HCT116 (cell line): ENCODE data around the gene PURA. TPM values are rescaled to one million over a fixed set of nuclear protein-coding genes. Genes with fewer than 3 reads are reported as not detected.

ENCODE experiments used
- ATAC-seq: fragments of 200-7000 bp; cut with Tn5 transposase; 2 replicates; pipeline ENCODE4 v1.9.1; 2020; ENCODE audit warnings: mild to moderate bottlenecking, moderate library complexity
- Bru-seq: library from RNA; stranded (reverse); fragments of 400-500 nt; gene quantifications from one replicate; lab custom pipeline; 2021; lab: Mats Ljungman, UMichigan
- BruChase-seq, 2 experiments: library from RNA; stranded (reverse); fragments of 400-500 nt; gene quantifications; one replicate each; lab custom pipeline; 2021; lab: Mats Ljungman, UMichigan
- BruUV-seq: library from RNA; stranded (reverse); fragments of 400-500 nt; replicated peaks from 2 replicates; lab custom pipeline; 2021; lab: Mats Ljungman, UMichigan
- CTCF ChIA-PET: fragments of 300-600 bp; sonication (Branson Sonifier 250); formaldehyde crosslinking; loops from one replicate; lab custom pipeline; 2021; ENCODE audit warnings: antibody characterized with exemption; lab: Charles Lee
- POLR2A ChIA-PET: fragments of 300-600, 350-600 bp; sonication (Branson Sonifier 250); formaldehyde crosslinking; loops from one replicate; lab custom pipeline; 2021; ENCODE audit warnings: antibody characterized with exemption; lab: Charles Lee
- RAD21 ChIA-PET, 2 experiments: fragments of 300-600 bp; sonication (Branson Sonifier 250); formaldehyde crosslinking; loops; one replicate each; lab custom pipeline; 2023; ENCODE audit warnings: low total read pairs in 2 of 2; ENCODE audit not compliant: uncharacterized antibody in 2 of 2, unreplicated experiment in 2 of 2, low non-redundant PET in 1 of 2; lab: Charles Lee
- DNase-seq: peaks from one replicate; pipeline ENCODE4 v3.0.0-alpha.2; 2010; ENCODE audit warnings: low read depth, low spot score
- H2AFZ ChIP-seq: fragments of 200-600 bp; shearing (Covaris generic), sonication (generic); 2 replicates; pipeline ENCODE4 v1.6.1; 2017; ENCODE audit warnings: low read depth, mixed run types, mixed read lengths, antibody characterized with exemption, low read length; ENCODE audit not compliant: poor library complexity, severe bottlenecking
- H3K27ac ChIP-seq: 2 replicates; pipeline ENCODE4 v1.5.1; 2012; ENCODE audit warnings: low read depth, low read length
- H3K27me3 ChIP-seq: fragments of 200-600 bp; sonication (generic); 2 replicates; pipeline ENCODE4 v1.6.1; 2016; ENCODE audit warnings: mixed run types, low read length, mixed read lengths; ENCODE audit not compliant: insufficient read depth
- H3K36me3 ChIP-seq, 2 experiments: fragments of 200-500 bp in 1 of 2; fragments of 200-600 bp in 1 of 2; sonication (Bioruptor generic) in 1 of 2; sonication (generic) in 1 of 2; 2 replicates each; pipeline versions ENCODE4 v1.5.1 to v1.6.1; 2014 to 2016; ENCODE audit warnings: low read length in 2 of 2, inconsistent platforms in 1 of 2, mixed read lengths in 1 of 2, mixed run types in 1 of 2; ENCODE audit not compliant: insufficient read depth in 2 of 2, control insufficient read depth in 1 of 2
- H3K4me1 ChIP-seq, 2 experiments: fragments of 200-600 bp in 1 of 2; sonication (generic) in 1 of 2; 2 replicates each; pipeline versions ENCODE4 v1.5.1 to v1.6.1; 2012 to 2017; ENCODE audit warnings: low read length in 2 of 2, inconsistent platforms in 1 of 2, mild to moderate bottlenecking in 1 of 2, mixed read lengths in 1 of 2, mixed run types in 1 of 2, moderate library complexity in 1 of 2; ENCODE audit not compliant: insufficient read depth in 2 of 2, control insufficient read depth in 1 of 2
- H3K4me2 ChIP-seq: fragments of 200-600 bp; sonication (generic); 2 replicates; pipeline ENCODE4 v1.6.1; 2017; ENCODE audit warnings: mixed run types, low read length, mixed read lengths
- H3K4me3 ChIP-seq, 2 experiments: fragments of 200-600 bp in 1 of 2; sonication (generic) in 1 of 2; replicated peaks in 1 of 2; 2 replicates each; pipeline ENCODE4 v1.5.1; 2011 to 2016; ENCODE audit warnings: low read length in 2 of 2, control low read depth in 1 of 2, low read depth in 1 of 2, mild to moderate bottlenecking in 1 of 2, mixed read lengths in 1 of 2, mixed run types in 1 of 2
- H3K79me2 ChIP-seq: fragments of 200-600 bp; sonication (generic); 2 replicates; pipeline ENCODE4 v1.6.1; 2017; ENCODE audit warnings: mild to moderate bottlenecking, mixed run types, low read length, moderate library complexity, mixed read lengths; ENCODE audit not compliant: insufficient read depth
- H3K9ac ChIP-seq: fragments of 200-600 bp; sonication (generic); 2 replicates; pipeline ENCODE4 v1.6.1; 2016; ENCODE audit warnings: low read length, mixed read lengths
- H3K9me2 ChIP-seq: fragments of 200-600 bp; sonication (generic), shearing (Covaris generic); 2 replicates; pipeline ENCODE4 v1.6.1; 2017; ENCODE audit warnings: mixed run types, mild to moderate bottlenecking, moderate library complexity; ENCODE audit not compliant: insufficient read depth
- H3K9me3 ChIP-seq, 2 experiments: fragments of 200-500 bp in 1 of 2; fragments of 200-600 bp in 1 of 2; sonication (Bioruptor generic) in 1 of 2; sonication (generic) in 1 of 2; 2 replicates each; pipeline ENCODE4 v1.6.1; 2014 to 2017; ENCODE audit warnings: low read length in 2 of 2, mixed read lengths in 2 of 2, inconsistent platforms in 1 of 2, low read depth in 1 of 2, mild to moderate bottlenecking in 1 of 2, mixed run types in 1 of 2, moderate library complexity in 1 of 2; ENCODE audit not compliant: control insufficient read depth in 1 of 2, insufficient read depth in 1 of 2
- H4K20me1 ChIP-seq: fragments of 200-600 bp; sonication (generic), shearing (Covaris generic); 2 replicates; pipeline ENCODE4 v1.6.1; 2017; ENCODE audit warnings: mixed run types, mild to moderate bottlenecking, moderate library complexity; ENCODE audit not compliant: insufficient read depth
- CBX3 ChIP-seq: IDR thresholded peaks from 2 replicates; pipeline ENCODE4 v1.6.1; 2012; ENCODE audit warnings: low read depth
- CEBPB ChIP-seq: IDR thresholded peaks from 2 replicates; pipeline ENCODE4 v1.6.1; 2012; ENCODE audit warnings: low read depth
- ELF1 ChIP-seq: IDR thresholded peaks from 2 replicates; pipeline ENCODE4 v1.6.1; 2012; ENCODE audit warnings: low read depth, borderline replicate concordance
- EZH2 ChIP-seq: fragments of 200-600 bp; sonication (generic); IDR thresholded peaks from 2 replicates; pipeline ENCODE4 v1.6.1; 2017; ENCODE audit warnings: antibody characterized with exemption, mixed run types
- EZH2phosphoT487 ChIP-seq: fragments of 200-600 bp; IDR thresholded peaks from 2 replicates; pipeline ENCODE4 v1.6.1; 2018; ENCODE audit warnings: antibody characterized with exemption, borderline replicate concordance
- FOSL1 ChIP-seq: IDR thresholded peaks from 2 replicates; pipeline ENCODE4 v1.6.1; 2012; ENCODE audit warnings: low read depth
- JUND ChIP-seq: IDR thresholded peaks from 2 replicates; pipeline ENCODE4 v1.6.1; 2012
- POLR2AphosphoS5 ChIP-seq: IDR thresholded peaks from 2 replicates; pipeline ENCODE4 v1.6.1; 2011; ENCODE audit warnings: mild to moderate bottlenecking, low read depth, low read length, moderate library complexity
- RAD21 ChIP-seq: IDR thresholded peaks from 2 replicates; pipeline ENCODE4 v1.6.1; 2012; ENCODE audit warnings: low read depth, mild to moderate bottlenecking
- REST ChIP-seq: IDR thresholded peaks from 2 replicates; pipeline ENCODE4 v1.6.1; 2012; ENCODE audit warnings: low read depth
- SIN3A ChIP-seq: IDR thresholded peaks from 2 replicates; pipeline ENCODE4 v1.6.1; 2012; ENCODE audit warnings: low read depth
- SP1 ChIP-seq: IDR thresholded peaks from 2 replicates; pipeline ENCODE4 v1.6.1; 2012; ENCODE audit warnings: low read depth
- SRF ChIP-seq: IDR thresholded peaks from 2 replicates; pipeline ENCODE4 v1.6.1; 2012; ENCODE audit warnings: low read depth
- ZBTB33 ChIP-seq: IDR thresholded peaks from 2 replicates; pipeline ENCODE4 v1.6.1; 2011; ENCODE audit warnings: mild to moderate bottlenecking, low read length, moderate library complexity; ENCODE audit not compliant: insufficient replicate concordance; ENCODE audit errors: extremely low read depth
- ZFX ChIP-seq: fragments of 450-650 bp; IDR thresholded peaks from 2 replicates; pipeline ENCODE4 v1.6.1; 2017
- ZNF274 ChIP-seq: fragments of 200-500 bp; sonication (Bioruptor generic); IDR thresholded peaks from 2 replicates; pipeline ENCODE4 v1.6.1; 2014; ENCODE audit warnings: mild to moderate bottlenecking, low read depth, low read length, inconsistent platforms
- intact Hi-C: fragments of 100-400 bp; cut with micrococcal nuclease; formaldehyde crosslinking; loops from 2 replicates; pipeline ENCODE4 v1.10.0; 2022
- long read RNA-seq: library from polyadenylated mRNA; unstranded; transcript quantifications from one replicate; pipeline ENCODE4 v2.0.0, GENCODE V29; 2021; ENCODE audit not compliant: unreplicated experiment
- polyA plus RNA-seq: library from polyadenylated mRNA; unstranded; fragments of >200 nt; gene quantifications from 2 replicates; pipeline ENCODE4 v1.2.1, GENCODE V29; 2012; ENCODE audit warnings: missing spikeins
- total RNA-seq: library from RNA; stranded (reverse); gene quantifications from one replicate; pipeline ENCODE4 v1.2.1, GENCODE V29; 2021; ENCODE audit not compliant: unreplicated experiment
- TF ChIP-seq, protein P1 (sequence below): IDR thresholded peaks from 2 replicates; pipeline ENCODE4 v1.6.1; 2012
- TF ChIP-seq, protein P2 (sequence below), 3 experiments: fragments of 200-600 bp in 1 of 3; sonication (generic) in 1 of 3; IDR thresholded peaks in 2 of 3; conservative IDR thresholded peaks in 1 of 3; 2 replicates each; pipeline ENCODE4 v1.5.1; 2012 to 2017; ENCODE audit warnings: low read depth in 2 of 3, low read length in 2 of 3, antibody characterized with exemption in 1 of 3, borderline replicate concordance in 1 of 3, control low read depth in 1 of 3, mild to moderate bottlenecking in 1 of 3, mixed read lengths in 1 of 3, mixed run types in 1 of 3, moderate library complexity in 1 of 3; ENCODE audit not compliant: insufficient read depth in 1 of 3
- TF ChIP-seq, protein P3 (sequence below): IDR thresholded peaks from 2 replicates; pipeline ENCODE4 v1.6.1; 2012

PURA gene
- total RNA-seq = 15.2 TPM
- polyA plus RNA-seq = 3.9 and 5.3 TPM in 2 replicates
- Bru-seq, nascent RNA = percentile 89 among the genes with signal in this experiment
- BruChase-seq, experiment 1, labeled RNA remaining after a 6-hour chase = percentile 98 among the genes with signal in this experiment
- BruChase-seq, experiment 2, labeled RNA remaining after a 2-hour chase = percentile 98 among the genes with signal in this experiment
- long read RNA-seq, full-length matches to known transcripts = 17 of 33 reads
- long read RNA-seq, partial matches to known transcripts = 0 of 33 reads
- long read RNA-seq, other reads (novel, unspliced or antisense) = 16 of 33 reads

DNA sequence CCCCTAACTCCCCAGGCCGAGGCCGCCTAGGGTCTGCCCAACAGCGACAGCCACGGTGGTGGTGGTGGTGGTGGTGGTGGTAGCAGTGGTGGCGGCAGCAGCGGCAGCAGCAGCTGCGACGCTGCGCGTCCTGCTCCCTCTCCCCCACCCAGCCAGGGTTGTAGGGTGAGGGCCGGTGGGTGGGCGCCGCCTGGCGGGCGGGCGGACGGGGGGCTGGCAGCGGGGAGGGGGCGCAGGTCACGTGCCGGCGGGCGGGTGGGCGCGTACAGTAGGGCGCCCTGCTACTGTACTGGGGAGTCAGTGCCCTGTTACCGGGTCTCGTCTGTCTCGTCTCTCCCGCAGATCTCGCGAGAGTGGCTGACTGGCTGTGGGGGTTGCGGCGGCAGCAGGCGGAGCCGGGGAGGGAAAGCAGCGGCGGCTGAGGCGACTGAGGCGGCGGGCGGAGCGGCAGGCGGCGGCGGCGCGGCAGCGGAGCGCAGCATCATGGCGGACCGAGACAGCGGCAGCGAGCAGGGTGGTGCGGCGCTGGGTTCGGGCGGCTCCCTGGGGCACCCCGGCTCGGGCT is at the start of gene PURA:
PURA (plus strand) TSS at position 411 of the 565 bp plus-strand sequence; CDS start at position 484, 73 bp downstream.
- RAD21 ChIA-PET = no interaction called here
- Histone ChIP-seq H3K4me1 (peaks cover 4 to 31% of the 10 kb centered on the region in 2 experiments; a peak in 3 of 4 replicates), H4K20me1 (no peaks in the 10 kb centered on the region), H3K27ac (peak within 1 kb of the TSS; percentile 60), H2AFZ (no peak within 1 kb of the TSS), H3K9me2 (no peaks in the 10 kb centered on the region), H3K9ac (peak within 1 kb of the TSS; percentile 69), H3K4me3 (peak within 1 kb of the TSS; percentile 62 to 64), H3K4me2 (peak within 1 kb of the TSS; percentile 91), H3K36me3 (no peaks in the 10 kb centered on the region), H3K27me3 (no peaks in the 10 kb centered on the region), H3K9me3 (no peaks in the 10 kb centered on the region), H3K79me2 (peaks cover 70% of the 10 kb centered on the region)
- BruUV-seq = no TSS peak
- DNase-seq = peak; percentile 75
- intact Hi-C loops = no loop called here
- peak; percentile 98 for ATAC-seq
- CTCF ChIA-PET = interaction anchor here (1.2 kb wide), 1 partner anchor 30 kb away, joined by 3 read pairs; no protein-coding TSS in a partner anchor
- POLR2A ChIA-PET = no interaction called here
- TF ChIP-seq SIN3A (no peak), SRF (no peak), REST (no peak), ZBTB33 (peak; percentile 97), EZH2 (no peak), RAD21 (no peak), ZFX (peak; percentile 29; the same call in 1 of the 2 replicates), JUND (no peak), ELF1 (no peak), EZH2phosphoT487 (no peak), ZNF274 (no peak), POLR2AphosphoS5 (peak; percentile 83), FOSL1 (no peak), CEBPB (no peak), CBX3 (no peak), SP1 (no peak)
- TF ChIP-seq, protein P1, sequence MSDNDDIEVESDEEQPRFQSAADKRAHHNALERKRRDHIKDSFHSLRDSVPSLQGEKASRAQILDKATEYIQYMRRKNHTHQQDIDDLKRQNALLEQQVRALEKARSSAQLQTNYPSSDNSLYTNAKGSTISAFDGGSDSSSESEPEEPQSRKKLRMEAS = no peak
- TF ChIP-seq, protein P2, sequence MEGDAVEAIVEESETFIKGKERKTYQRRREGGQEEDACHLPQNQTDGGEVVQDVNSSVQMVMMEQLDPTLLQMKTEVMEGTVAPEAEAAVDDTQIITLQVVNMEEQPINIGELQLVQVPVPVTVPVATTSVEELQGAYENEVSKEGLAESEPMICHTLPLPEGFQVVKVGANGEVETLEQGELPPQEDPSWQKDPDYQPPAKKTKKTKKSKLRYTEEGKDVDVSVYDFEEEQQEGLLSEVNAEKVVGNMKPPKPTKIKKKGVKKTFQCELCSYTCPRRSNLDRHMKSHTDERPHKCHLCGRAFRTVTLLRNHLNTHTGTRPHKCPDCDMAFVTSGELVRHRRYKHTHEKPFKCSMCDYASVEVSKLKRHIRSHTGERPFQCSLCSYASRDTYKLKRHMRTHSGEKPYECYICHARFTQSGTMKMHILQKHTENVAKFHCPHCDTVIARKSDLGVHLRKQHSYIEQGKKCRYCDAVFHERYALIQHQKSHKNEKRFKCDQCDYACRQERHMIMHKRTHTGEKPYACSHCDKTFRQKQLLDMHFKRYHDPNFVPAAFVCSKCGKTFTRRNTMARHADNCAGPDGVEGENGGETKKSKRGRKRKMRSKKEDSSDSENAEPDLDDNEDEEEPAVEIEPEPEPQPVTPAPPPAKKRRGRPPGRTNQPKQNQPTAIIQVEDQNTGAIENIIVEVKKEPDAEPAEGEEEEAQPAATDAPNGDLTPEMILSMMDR (IDR thresholded peaks at IDR 0.05 in 2 of 3, conservative IDR thresholded peaks at IDR 0.05 in 1 of 3; ENCODE audit: borderline replicate concordance in 1 of 3, insufficient read depth in 1 of 3, low read depth in 2 of 3, low read length in 2 of 3) = no peak
- TF ChIP-seq, protein P3, sequence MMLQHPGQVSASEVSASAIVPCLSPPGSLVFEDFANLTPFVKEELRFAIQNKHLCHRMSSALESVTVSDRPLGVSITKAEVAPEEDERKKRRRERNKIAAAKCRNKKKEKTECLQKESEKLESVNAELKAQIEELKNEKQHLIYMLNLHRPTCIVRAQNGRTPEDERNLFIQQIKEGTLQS = no peak
